ENCODE results near the gene QARS1. TPM values are rescaled to one million over a fixed set of nuclear protein-coding genes. Genes with fewer than 3 reads are reported as not detected.

The QARS1 gene
- total and polyA plus RNA-seq, 2 donors (not counting 1 experiment from before 2014, with no cell fraction given), result 282 to 426 TPM

DNA sequence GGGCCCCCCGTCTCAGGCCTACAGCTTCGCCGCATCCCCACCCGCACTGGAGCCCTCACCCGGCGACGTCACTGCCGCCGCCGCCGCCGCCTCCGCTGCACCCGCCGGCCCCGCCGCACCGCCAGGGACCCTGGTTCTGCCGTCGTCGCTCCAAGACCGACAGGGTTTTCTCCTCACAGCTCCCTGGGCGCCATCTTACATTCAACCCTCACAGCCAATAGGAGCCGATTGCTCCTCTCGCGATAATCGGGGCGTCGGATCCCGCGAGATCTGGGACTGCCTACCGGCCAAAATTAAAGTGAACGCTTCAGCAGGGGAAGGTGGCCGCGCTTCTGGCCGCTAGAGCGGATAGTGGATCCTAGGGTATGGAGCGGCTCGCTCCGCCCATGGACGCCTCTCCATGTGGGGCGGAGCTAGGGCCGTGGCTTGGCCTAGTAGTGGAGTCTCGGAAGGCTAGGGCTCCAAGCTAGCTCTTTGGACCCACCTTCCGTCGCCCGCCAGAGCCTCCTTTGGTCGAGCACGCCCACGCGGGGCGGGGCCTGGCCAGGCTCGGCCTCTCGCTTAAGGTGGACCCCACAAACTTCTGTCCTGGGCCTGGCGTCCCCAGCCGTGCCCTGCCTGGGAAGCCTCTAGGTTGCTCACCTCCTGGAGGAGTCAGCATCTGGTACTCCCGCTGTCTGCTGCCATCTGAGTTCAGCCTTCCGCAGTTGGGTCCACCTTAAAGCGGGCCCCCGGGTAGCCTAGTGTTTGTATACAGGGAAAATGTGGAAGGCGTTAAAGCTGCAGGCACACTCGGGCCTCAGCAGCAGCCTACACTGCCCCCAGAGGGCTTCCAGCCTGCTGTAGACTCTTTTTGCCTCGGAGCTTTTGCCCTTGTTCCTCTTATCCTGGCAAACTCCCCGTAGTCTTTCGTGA, 10.4 kb downstream of the QARS1 start, which contains the start of gene QRICH1:
Gene QRICH1, minus strand, starts transcription at position 219 of the 915 bp plus-strand sequence. CDS start 17,054 bp downstream, outside the sequence.
- Histone ChIP-seq H2AFZ (ENCODE audit: insufficient read depth, low read depth, low read length, poor library complexity, severe bottlenecking) (peak within 1 kb of the TSS; percentile 94), H3K27ac (ENCODE audit: low read length in 2 of 2) (peak within 1 kb of the TSS; percentile 87 to 94), H3K9ac (ENCODE audit: low read length) (peak within 1 kb of the TSS; percentile 96), H3K4me3 (ENCODE audit: control extremely low read depth in 1 of 5, extremely low read depth in 1 of 5, insufficient read depth in 1 of 5, low read depth in 2 of 5, low read length in 4 of 5) (peak within 1 kb of the TSS; percentile 72 to 95 (median 88)), H3K79me2 (ENCODE audit: control insufficient read depth, insufficient read depth, low read length) (peaks cover 40% of the 10 kb centered on the region), H3K36me3 (replicated peaks in 1 of 2; ENCODE audit: control extremely low read depth in 1 of 2, control insufficient read depth in 1 of 2, extremely low read depth in 1 of 2, insufficient read depth in 2 of 2, low read length in 1 of 2) (peaks cover 3 to 21% of the 10 kb centered on the region in 2 experiments), H3K9me3 (ENCODE audit: control extremely low read depth in 1 of 3, control insufficient read depth in 2 of 3, insufficient read depth in 1 of 3, low read length in 2 of 3) (peaks cover 0 to 6% (median 0%) of the 10 kb centered on the region in 3 donors), H3K4me2 (replicated peaks; ENCODE audit: low read depth, low read length, poor library complexity, severe bottlenecking) (peak within 1 kb of the TSS; percentile 87), H3K4me1 (ENCODE audit: control insufficient read depth in 2 of 2, insufficient read depth in 2 of 2, low read length in 2 of 2) (peaks cover 26 to 33% of the 10 kb centered on the region in 2 donors), H4K20me1 (ENCODE audit: control insufficient read depth, insufficient read depth, low read length, poor library complexity, severe bottlenecking) (peaks cover 37% of the 10 kb centered on the region), H3K27me3 (replicated peaks in 1 of 4; ENCODE audit: control extremely low read depth in 1 of 4, control insufficient read depth in 3 of 4, insufficient read depth in 4 of 4, low read length in 3 of 4) (no peaks in the 10 kb centered on the region)
- Mint-ChIP-seq H3K4me3 (peak within 1 kb of the TSS; percentile 97), H3K9me3 (ENCODE audit: insufficient read depth) (no peaks in the 10 kb centered on the region), H3K4me1 (peaks cover 37% of the 10 kb centered on the region), H3K27me3 (no peaks in the 10 kb centered on the region), H3K27ac (peak within 1 kb of the TSS; percentile 99)
- POLR2A ChIA-PET, result interaction anchor here (0.6 to 3.3 kb wide), 21 partner anchors 9 to 995 kb away, joined by 3 to 37 read pairs (median 7); partner anchors contain the start of genes DAG1, IMPDH2, NDUFAF3 and QARS1
- ATAC-seq (ENCODE audit: low read depth) (peak; percentile 77), DNase-seq (peak; percentile 99)
- WGBS (ENCODE audit: insufficient coverage), result under 1% methylated on average over 65 of the region's 65 CpGs
- intact Hi-C loops (cut with micrococcal nuclease), result loop anchor here (1.0 to 5.0 kb wide), 14 partner anchors 10 to 580 kb away; partner anchors contain the start of genes APEH, ARIH2, DAG1 and IMPDH2
- TF ChIP-seq EZH2 (IDR thresholded peaks at IDR 0.05; ENCODE audit: borderline replicate concordance, insufficient read depth, low read depth, low read length, poor library complexity, severe bottlenecking), result no peak
- TF ChIP-seq, protein P1, sequence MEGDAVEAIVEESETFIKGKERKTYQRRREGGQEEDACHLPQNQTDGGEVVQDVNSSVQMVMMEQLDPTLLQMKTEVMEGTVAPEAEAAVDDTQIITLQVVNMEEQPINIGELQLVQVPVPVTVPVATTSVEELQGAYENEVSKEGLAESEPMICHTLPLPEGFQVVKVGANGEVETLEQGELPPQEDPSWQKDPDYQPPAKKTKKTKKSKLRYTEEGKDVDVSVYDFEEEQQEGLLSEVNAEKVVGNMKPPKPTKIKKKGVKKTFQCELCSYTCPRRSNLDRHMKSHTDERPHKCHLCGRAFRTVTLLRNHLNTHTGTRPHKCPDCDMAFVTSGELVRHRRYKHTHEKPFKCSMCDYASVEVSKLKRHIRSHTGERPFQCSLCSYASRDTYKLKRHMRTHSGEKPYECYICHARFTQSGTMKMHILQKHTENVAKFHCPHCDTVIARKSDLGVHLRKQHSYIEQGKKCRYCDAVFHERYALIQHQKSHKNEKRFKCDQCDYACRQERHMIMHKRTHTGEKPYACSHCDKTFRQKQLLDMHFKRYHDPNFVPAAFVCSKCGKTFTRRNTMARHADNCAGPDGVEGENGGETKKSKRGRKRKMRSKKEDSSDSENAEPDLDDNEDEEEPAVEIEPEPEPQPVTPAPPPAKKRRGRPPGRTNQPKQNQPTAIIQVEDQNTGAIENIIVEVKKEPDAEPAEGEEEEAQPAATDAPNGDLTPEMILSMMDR (IDR thresholded peaks at IDR 0.05), result peak; percentile 71
- CTCF ChIA-PET, result interaction anchor here (0.7 to 3.2 kb wide), 15 partner anchors 10 to 408 kb away, joined by 3 to 51 read pairs (median 5); partner anchors contain the start of genes NDUFAF3, P4HTM, QARS1 and USP19

Measured in B cell (primary cell).